PC-3 (cell line): ENCODE data around the gene SELENOW.

Experiments
- CTCF ChIP-seq: fragments of 300-600 bp; sonication (generic); conservative IDR thresholded peaks from 2 replicates; pipeline ENCODE4 v1.5.1; 2017; ENCODE audit warnings: antibody characterized with exemption, low read depth, mild to moderate bottlenecking, low read length
- EZH2 ChIP-seq: fragments of 300-600 bp; sonication (generic); IDR thresholded peaks from one replicate; pipeline ENCODE4 v1.6.1; 2017; ENCODE audit warnings: antibody characterized with exemption, mild to moderate bottlenecking, low read length; ENCODE audit not compliant: unreplicated experiment
- EZH2phosphoT487 ChIP-seq: fragments of 300-600 bp; sonication (generic); IDR thresholded peaks from 2 replicates; pipeline ENCODE4 v1.6.1; 2018; ENCODE audit warnings: mild to moderate bottlenecking, antibody characterized with exemption, low read length, borderline replicate concordance

GRCh38 chr19:47755762-47756626 lies 22.5 kb upstream of the SELENOW start:
- TF ChIP-seq CTCF = no peak
- TF ChIP-seq EZH2phosphoT487 = no peak
- TF ChIP-seq EZH2 = no peak
